Glutamatergic neuron (in vitro differentiated cells): ENCODE results near the gene SERINC3. TPM values are rescaled to one million over a fixed set of nuclear protein-coding genes. Genes with fewer than 3 reads are reported as not detected.

Experiments
- DNase-seq: peaks from one replicate; pipeline ENCODE4 v3.0.0; 2022
- H3K27ac Mint-ChIP-seq: one replicate; pipeline ENCODE4 v1.8.0; 2020; ENCODE audit warnings: mild to moderate bottlenecking, mixed read lengths, inconsistent platforms; ENCODE audit not compliant: unreplicated experiment
- H3K27me3 Mint-ChIP-seq: one replicate; pipeline ENCODE4 v1.8.0; 2020; ENCODE audit warnings: mild to moderate bottlenecking, moderate library complexity, mixed read lengths, inconsistent platforms; ENCODE audit not compliant: unreplicated experiment
- H3K36me3 Mint-ChIP-seq: one replicate; pipeline ENCODE4 v1.8.0; 2020; ENCODE audit warnings: mild to moderate bottlenecking, mixed read lengths, inconsistent platforms; ENCODE audit not compliant: unreplicated experiment
- H3K4me1 Mint-ChIP-seq: one replicate; pipeline ENCODE4 v1.8.0; 2020; ENCODE audit warnings: mild to moderate bottlenecking, low read depth, mixed read lengths, inconsistent platforms; ENCODE audit not compliant: unreplicated experiment
- H3K4me3 Mint-ChIP-seq: one replicate; pipeline ENCODE4 v1.8.0; 2020; ENCODE audit warnings: mild to moderate bottlenecking, mixed read lengths, inconsistent platforms; ENCODE audit not compliant: unreplicated experiment
- H3K9me3 Mint-ChIP-seq: one replicate; pipeline ENCODE4 v1.8.0; 2020; ENCODE audit warnings: mild to moderate bottlenecking, moderate library complexity, mixed read lengths, inconsistent platforms; ENCODE audit not compliant: unreplicated experiment
- CTCF ChIP-seq: fragments of 200-600 bp; sonication (generic); IDR thresholded peaks from one replicate; pipeline ENCODE4 v1.5.0; 2021; ENCODE audit not compliant: partially characterized antibody, unreplicated experiment
- total RNA-seq: library from RNA; stranded (reverse); fragmentation: NEBNext Ultra II Directional; extraction: Animal tissue kit (Norgen Biotek cat#: 25700); gene quantifications from one replicate; pipeline ENCODE4 v1.2.1, GENCODE V29; 2021; ENCODE audit not compliant: unreplicated experiment

Gene SERINC3
- total RNA-seq, 1 donor from 2014 or later, result 125 TPM

GRCh38 chr20:44464514-44464913 lies 57.4 kb downstream of the SERINC3 start:
- no peak for DNase-seq
- H3K9me3 Mint-ChIP-seq, result no peaks in the 10 kb centered on the region
- no peak overlapping the region for H3K27ac Mint-ChIP-seq
- H3K4me3 Mint-ChIP-seq, result no peak overlapping the region
- no peak for TF ChIP-seq CTCF
- no peaks in the 10 kb centered on the region for H3K27me3 Mint-ChIP-seq
- peaks cover 4% of the 10 kb centered on the region for H3K4me1 Mint-ChIP-seq
- no peaks in the 10 kb centered on the region for H3K36me3 Mint-ChIP-seq

DNA sequence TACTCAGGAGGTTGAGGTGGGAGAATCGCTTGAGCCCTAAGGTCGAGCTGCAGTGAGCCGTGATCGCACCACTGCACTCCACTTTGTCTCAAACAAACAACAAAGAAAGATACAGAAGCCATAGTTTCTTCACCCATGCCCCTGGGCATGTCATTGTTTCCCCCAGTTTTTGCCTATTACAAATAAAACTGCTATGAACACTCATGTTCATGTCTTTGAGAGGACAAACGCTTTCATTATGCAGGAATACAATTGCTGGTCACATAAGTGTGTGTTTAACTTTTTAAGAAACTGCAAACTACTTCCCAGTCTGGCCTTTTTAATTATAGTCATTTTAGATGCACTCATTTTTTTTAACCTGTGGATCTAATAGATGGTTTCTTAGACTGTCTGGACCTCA lies 58.4 kb downstream of the SERINC3 start:
- no peak for DNase-seq
- Mint-ChIP-seq H3K4me3 (no peak overlapping the region), H3K4me1 (peaks cover 4% of the 10 kb centered on the region), H3K9me3 (no peaks in the 10 kb centered on the region), H3K27ac (no peak overlapping the region), H3K36me3 (no peaks in the 10 kb centered on the region), H3K27me3 (no peaks in the 10 kb centered on the region)
- no peak for TF ChIP-seq CTCF

DNA sequence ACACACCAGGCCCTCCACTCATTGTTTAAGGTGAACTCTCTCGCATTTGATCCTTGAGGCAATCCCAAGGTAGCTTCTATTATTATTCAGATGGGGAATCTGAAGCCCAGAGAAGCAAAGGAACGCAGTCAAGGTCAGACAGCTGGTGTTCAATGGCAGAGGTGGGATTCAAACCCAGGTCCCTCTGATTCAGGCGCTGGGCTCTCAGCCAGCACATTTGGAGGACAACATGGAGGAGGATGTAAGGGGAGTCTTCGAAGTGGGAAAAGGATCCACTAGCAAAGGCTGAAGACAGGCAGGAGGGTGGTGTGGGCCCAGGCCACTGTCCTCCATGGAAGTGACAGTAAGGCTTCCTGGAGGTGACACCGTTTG lies 60.1 kb downstream of the SERINC3 start:
- Mint-ChIP-seq H3K36me3 (no peaks in the 10 kb centered on the region), H3K27ac (no peak overlapping the region), H3K4me1 (no peaks in the 10 kb centered on the region), H3K9me3 (no peaks in the 10 kb centered on the region), H3K4me3 (no peak overlapping the region), H3K27me3 (no peaks in the 10 kb centered on the region)
- no peak for DNase-seq
- no peak for TF ChIP-seq CTCF

- DNase-seq, result no peak
- Mint-ChIP-seq H3K27ac (no peak overlapping the region), H3K4me1 (no peaks in the 10 kb centered on the region), H3K36me3 (no peaks in the 10 kb centered on the region), H3K27me3 (no peaks in the 10 kb centered on the region), H3K9me3 (no peaks in the 10 kb centered on the region), H3K4me3 (no peak overlapping the region)
- TF ChIP-seq CTCF, result no peak
Measured at GRCh38 chr20:44461142-44461802, 60.6 kb downstream of the SERINC3 start.

- no peaks in the 10 kb centered on the region for H3K27me3 Mint-ChIP-seq
- no peaks in the 10 kb centered on the region for H3K9me3 Mint-ChIP-seq
Measured at GRCh38 chr20:44460795-44461141, 61.1 kb downstream of the SERINC3 start.

More at GRCh38 chr20:44460795-44461141, 61.1 kb downstream of the SERINC3 start:
- no peak for TF ChIP-seq CTCF
- Mint-ChIP-seq H3K36me3 (no peaks in the 10 kb centered on the region), H3K4me1 (no peaks in the 10 kb centered on the region), H3K4me3 (no peak overlapping the region), H3K27ac (no peak overlapping the region)
- no peak for DNase-seq
